ENCODE data around the gene SLCO4A1. TPM values are rescaled to one million over a fixed set of nuclear protein-coding genes. Genes with fewer than 3 reads are reported as not detected.

SLCO4A1 gene
- total RNA-seq, 1 donor, result under 0.01 TPM

GRCh38 chr20:62705627-62706026, 63.3 kb downstream of the SLCO4A1 start:
- Histone ChIP-seq H3K79me2 (ENCODE audit: insufficient read depth, low read length) (no peaks in the 10 kb centered on the region), H3K4me3 (ENCODE audit: insufficient read depth, low read length) (no peak overlapping the region), H2AFZ (ENCODE audit: low read length) (no peak overlapping the region), H3K4me1 (ENCODE audit: insufficient read depth, low read length) (peaks cover 16% of the 10 kb centered on the region), H3K27ac (ENCODE audit: low read depth, low read length) (no peak overlapping the region), H3K36me3 (ENCODE audit: insufficient read depth, low read length) (no peaks in the 10 kb centered on the region), H3K9me3 (ENCODE audit: low read depth, low read length) (no peaks in the 10 kb centered on the region), H3K4me2 (ENCODE audit: insufficient read depth, low read length) (no peak overlapping the region), H4K20me1 (ENCODE audit: insufficient read depth, low read length) (no peaks in the 10 kb centered on the region), H3K27me3 (ENCODE audit: insufficient read depth, low read length) (peaks cover 26% of the 10 kb centered on the region)
- TF ChIP-seq CTCF (IDR thresholded peaks at IDR 0.05; ENCODE audit: extremely low read depth, low read depth, low read length), result no peak
- no peak for DNase-seq (ENCODE audit: insufficient read length, low spot score, missing footprints)

- Histone ChIP-seq H3K9me3 (ENCODE audit: low read depth, low read length) (no peaks in the 10 kb centered on the region), H3K36me3 (ENCODE audit: insufficient read depth, low read length) (no peaks in the 10 kb centered on the region), H3K4me2 (ENCODE audit: insufficient read depth, low read length) (no peak overlapping the region), H4K20me1 (ENCODE audit: insufficient read depth, low read length) (no peaks in the 10 kb centered on the region), H3K79me2 (ENCODE audit: insufficient read depth, low read length) (no peaks in the 10 kb centered on the region), H3K27me3 (ENCODE audit: insufficient read depth, low read length) (peaks cover 32% of the 10 kb centered on the region), H3K4me1 (ENCODE audit: insufficient read depth, low read length) (peaks cover 16% of the 10 kb centered on the region), H3K27ac (ENCODE audit: low read depth, low read length) (no peak overlapping the region), H3K4me3 (ENCODE audit: insufficient read depth, low read length) (no peak overlapping the region), H2AFZ (ENCODE audit: low read length) (no peak overlapping the region)
- TF ChIP-seq CTCF (IDR thresholded peaks at IDR 0.05; ENCODE audit: extremely low read depth, low read depth, low read length), result no peak
- DNase-seq (ENCODE audit: insufficient read length, low spot score, missing footprints), result no peak
Measured at GRCh38 chr20:62706344-62706743, 64.0 kb downstream of the SLCO4A1 start.

GRCh38 chr20:62706857-62707256, 64.6 kb downstream of the SLCO4A1 start:
- Histone ChIP-seq H4K20me1 (ENCODE audit: insufficient read depth, low read length) (no peaks in the 10 kb centered on the region), H3K4me2 (ENCODE audit: insufficient read depth, low read length) (no peak overlapping the region), H3K27ac (ENCODE audit: low read depth, low read length) (no peak overlapping the region), H2AFZ (ENCODE audit: low read length) (no peak overlapping the region), H3K9me3 (ENCODE audit: low read depth, low read length) (no peaks in the 10 kb centered on the region), H3K27me3 (ENCODE audit: insufficient read depth, low read length) (peaks cover 32% of the 10 kb centered on the region), H3K4me3 (ENCODE audit: insufficient read depth, low read length) (no peak overlapping the region), H3K79me2 (ENCODE audit: insufficient read depth, low read length) (no peaks in the 10 kb centered on the region), H3K36me3 (ENCODE audit: insufficient read depth, low read length) (no peaks in the 10 kb centered on the region), H3K4me1 (ENCODE audit: insufficient read depth, low read length) (peaks cover 16% of the 10 kb centered on the region)
- no peak for TF ChIP-seq CTCF (IDR thresholded peaks at IDR 0.05; ENCODE audit: extremely low read depth, low read depth, low read length)
- no peak for DNase-seq (ENCODE audit: insufficient read length, low spot score, missing footprints)

- H3K9me3 ChIP-seq (ENCODE audit: low read depth, low read length), result no peaks in the 10 kb centered on the region
- H3K27me3 ChIP-seq (ENCODE audit: insufficient read depth, low read length), result peaks cover 32% of the 10 kb centered on the region
- H3K4me3 ChIP-seq (ENCODE audit: insufficient read depth, low read length), result no peak overlapping the region
- H3K4me2 ChIP-seq (ENCODE audit: insufficient read depth, low read length), result no peak overlapping the region
- no peaks in the 10 kb centered on the region for H4K20me1 ChIP-seq (ENCODE audit: insufficient read depth, low read length)
- TF ChIP-seq CTCF (IDR thresholded peaks at IDR 0.05; ENCODE audit: extremely low read depth, low read depth, low read length), result no peak
- no peaks in the 10 kb centered on the region for H3K36me3 ChIP-seq (ENCODE audit: insufficient read depth, low read length)
- H2AFZ ChIP-seq (ENCODE audit: low read length), result no peak overlapping the region
- no peak for DNase-seq (ENCODE audit: insufficient read length, low spot score, missing footprints)
- peaks cover 16% of the 10 kb centered on the region for H3K4me1 ChIP-seq (ENCODE audit: insufficient read depth, low read length)
- no peak overlapping the region for H3K27ac ChIP-seq (ENCODE audit: low read depth, low read length)
- H3K79me2 ChIP-seq (ENCODE audit: insufficient read depth, low read length), result no peaks in the 10 kb centered on the region
Measured at GRCh38 chr20:62707276-62707920, 65.1 kb downstream of the SLCO4A1 start.
